22Rv1 (cell line): ENCODE results near the gene IQSEC1.
A peak's percentile ranks its signal among the peaks of the same experiment; 100 is the strongest.

ENCODE experiments used
- H3K27ac ChIP-seq: fragments of 450-650 bp; 2 replicates; pipeline ENCODE4 v1.5.1; 2017
- ZFX ChIP-seq: fragments of 450-650 bp; IDR thresholded peaks from 2 replicates; pipeline ENCODE4 v1.6.1; 2017; ENCODE audit warnings: antibody characterized with exemption, borderline replicate concordance
- TF ChIP-seq, protein P1 (sequence below): fragments of 450-650 bp; IDR thresholded peaks from 2 replicates; pipeline ENCODE4 v1.5.1; 2017; ENCODE audit warnings: mild to moderate bottlenecking

Gene IQSEC1

GRCh38 chr3:12966847-12967605 is 106.2 kb downstream of the IQSEC1 start:
- TF ChIP-seq, protein P1, sequence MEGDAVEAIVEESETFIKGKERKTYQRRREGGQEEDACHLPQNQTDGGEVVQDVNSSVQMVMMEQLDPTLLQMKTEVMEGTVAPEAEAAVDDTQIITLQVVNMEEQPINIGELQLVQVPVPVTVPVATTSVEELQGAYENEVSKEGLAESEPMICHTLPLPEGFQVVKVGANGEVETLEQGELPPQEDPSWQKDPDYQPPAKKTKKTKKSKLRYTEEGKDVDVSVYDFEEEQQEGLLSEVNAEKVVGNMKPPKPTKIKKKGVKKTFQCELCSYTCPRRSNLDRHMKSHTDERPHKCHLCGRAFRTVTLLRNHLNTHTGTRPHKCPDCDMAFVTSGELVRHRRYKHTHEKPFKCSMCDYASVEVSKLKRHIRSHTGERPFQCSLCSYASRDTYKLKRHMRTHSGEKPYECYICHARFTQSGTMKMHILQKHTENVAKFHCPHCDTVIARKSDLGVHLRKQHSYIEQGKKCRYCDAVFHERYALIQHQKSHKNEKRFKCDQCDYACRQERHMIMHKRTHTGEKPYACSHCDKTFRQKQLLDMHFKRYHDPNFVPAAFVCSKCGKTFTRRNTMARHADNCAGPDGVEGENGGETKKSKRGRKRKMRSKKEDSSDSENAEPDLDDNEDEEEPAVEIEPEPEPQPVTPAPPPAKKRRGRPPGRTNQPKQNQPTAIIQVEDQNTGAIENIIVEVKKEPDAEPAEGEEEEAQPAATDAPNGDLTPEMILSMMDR, result 0 out of 2 replicates have a peak, but pooled peaks have one; percentile 6
- TF ChIP-seq ZFX, result no peak
- peak overlapping the region; percentile 83 for H3K27ac ChIP-seq

DNA sequence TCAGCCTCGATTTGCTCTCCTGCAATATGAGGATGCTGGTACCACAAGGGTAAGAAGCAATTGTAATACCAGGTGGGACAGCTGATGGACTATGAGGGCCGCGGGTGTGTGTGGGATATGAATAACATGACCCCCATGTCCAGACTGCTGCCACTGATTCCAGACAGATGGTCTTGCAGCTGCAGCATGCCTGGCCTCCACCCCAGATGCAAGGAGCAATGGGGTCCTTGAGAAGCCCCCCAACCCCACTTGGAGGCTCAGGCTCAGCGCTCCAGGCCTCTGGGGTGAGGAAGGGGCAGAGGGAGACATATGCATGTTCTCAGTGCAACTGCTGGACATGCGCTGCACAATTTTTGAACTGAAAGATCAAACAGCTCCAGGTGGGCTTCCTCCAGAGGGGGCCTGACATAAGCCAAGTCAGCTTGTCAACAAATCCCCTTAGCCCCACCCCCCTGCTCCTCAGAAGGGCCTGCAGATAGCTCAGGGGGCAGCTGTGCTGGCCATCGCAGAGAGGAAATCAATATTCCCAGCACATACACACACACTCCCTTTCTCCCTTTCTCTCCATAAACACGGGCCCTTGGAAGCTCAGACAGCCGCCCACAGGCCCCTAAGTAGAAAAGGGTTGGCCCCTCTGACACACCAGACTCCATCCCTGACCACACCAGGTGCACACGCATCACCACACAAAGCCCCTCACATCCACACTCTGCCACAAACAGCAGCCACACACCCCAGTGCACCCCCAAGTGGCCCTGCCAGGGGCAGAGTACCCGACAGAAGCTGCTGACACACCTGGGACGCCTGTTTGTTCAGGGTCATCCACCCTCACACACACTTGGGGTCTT is 107.0 kb downstream of the IQSEC1 start:
- H3K27ac ChIP-seq, result peak overlapping the region; percentile 83
- TF ChIP-seq, protein P1, result no peak
- no peak for TF ChIP-seq ZFX

GRCh38 chr3:12964711-12965612 is 108.3 kb downstream of the IQSEC1 start:
- peak overlapping the region; percentile 83 for H3K27ac ChIP-seq
- TF ChIP-seq, protein P1, result no peak
- no peak for TF ChIP-seq ZFX

GRCh38 chr3:12963922-12964701 is 109.1 kb downstream of the IQSEC1 start:
- TF ChIP-seq, protein P1, result no peak
- TF ChIP-seq ZFX, result no peak

DNA sequence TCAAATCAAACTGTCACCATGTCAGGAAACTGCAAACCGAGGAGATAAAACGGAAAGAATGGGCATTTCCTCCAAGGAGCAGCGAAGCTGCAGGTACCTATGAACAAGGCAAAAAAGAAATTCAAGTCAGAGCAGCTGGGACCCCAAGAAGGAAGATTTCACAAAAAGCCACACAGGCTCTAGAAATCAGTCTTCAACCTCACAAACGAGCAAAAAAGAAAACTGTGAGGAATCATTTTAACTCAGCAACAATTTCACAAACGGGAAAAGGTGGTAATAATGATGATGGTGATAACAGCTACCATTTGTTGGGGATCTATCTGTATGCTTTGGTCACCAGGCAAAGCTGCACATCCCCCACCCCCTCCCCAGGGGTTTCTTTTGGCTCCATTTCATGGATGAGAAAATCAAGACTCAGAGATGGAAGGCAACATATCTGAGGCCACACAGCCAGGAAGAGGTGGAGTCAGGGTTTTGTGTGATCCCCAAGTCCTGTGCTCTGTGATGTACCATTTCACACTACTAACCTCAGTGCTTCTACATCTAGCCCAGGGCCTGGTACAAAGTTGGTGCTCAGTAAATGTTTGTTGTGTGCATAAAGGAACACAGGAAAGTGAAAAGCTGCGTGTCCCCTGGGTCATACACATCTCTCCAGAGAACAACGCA is 109.9 kb downstream of the IQSEC1 start:
- TF ChIP-seq, protein P1, result no peak
- no peak for TF ChIP-seq ZFX
- H3K27ac ChIP-seq, result no peak overlapping the region

More at GRCh38 chr3:12963922-12964701, 109.1 kb downstream of the IQSEC1 start:
- H3K27ac ChIP-seq, result peak overlapping the region; percentile 83

- no peak for TF ChIP-seq ZFX
- TF ChIP-seq, protein P1, result no peak
- H3K27ac ChIP-seq, result no peak overlapping the region
These were observed 110.9 kb downstream of the IQSEC1 start for GRCh38 chr3:12962292-12962691.
